Prostate gland (tissue), 2 donors: ENCODE data around the gene STEAP1B. TPM values are rescaled to one million over a fixed set of nuclear protein-coding genes. Genes with fewer than 3 reads are reported as not detected.
"Not testable (repeated sequence)": the region's sequence is repeated elsewhere in the genome, so short reads cannot be mapped to it uniquely, and the experiment has no call there.

Source experiments
- DNase-seq: peaks from one replicate; pipeline ENCODE4 v3.0.0-alpha.2; 2019; ENCODE audit warnings: low spot score
- H3K27ac ChIP-seq, 2 donors: fragments of 200-600 bp; sonication (generic); 2 replicates each; pipeline ENCODE4 v1.5.1; 2017 to 2019
- H3K27me3 ChIP-seq: fragments of 200-600 bp; sonication (generic); replicated peaks from 2 replicates; pipeline ENCODE4 v1.5.1; 2019; ENCODE audit not compliant: insufficient read depth
- H3K36me3 ChIP-seq, 2 donors: fragments of 200-600 bp; sonication (generic); 1 replicate in 1 of 2; 2 replicates in 1 of 2; pipeline versions ENCODE4 v1.5.1 to v1.8.1; 2017 to 2019
- H3K4me1 ChIP-seq: fragments of 200-600 bp; sonication (generic); replicated peaks from 2 replicates; pipeline ENCODE4 v1.5.1; 2019
- H3K4me3 ChIP-seq, 2 donors: fragments of 200-600 bp; sonication (generic); 2 replicates each; pipeline ENCODE4 v1.5.1; 2017 to 2019
- H3K9me3 ChIP-seq: fragments of 200-600 bp; sonication (generic); 2 replicates; pipeline ENCODE4 v1.5.1; 2017
- POLR2A ChIP-seq: fragments of 450-650 bp; IDR thresholded peaks from one replicate; pipeline ENCODE4 v1.6.1; 2016; ENCODE audit warnings: antibody characterized with exemption, mild to moderate bottlenecking
- POLR2AphosphoS5 ChIP-seq: sonication (generic); formaldehyde crosslinking; IDR thresholded peaks from one replicate; pipeline ENCODE4 v1.6.1; 2017; ENCODE audit warnings: antibody characterized with exemption
- WGBS: methylation state at CpG from one replicate; pipeline ENCODE4 v1.1.5; 2018; 5-methylcytosine and 5-hydroxymethylcytosine counted together
- intact Hi-C: fragments of 100-400 bp; cut with DNase I; formaldehyde crosslinking; loops from one replicate; pipeline ENCODE4 v1.14.2; 2022
- total RNA-seq, 2 donors: library from RNA; depleted of rRNA; stranded (reverse); fragments of >200 nt; gene quantifications; one replicate each; pipeline ENCODE4 v1.1.0, GENCODE V29; 2016
- TF ChIP-seq, protein P1 (sequence below), 4 experiments: fragments of 200-600 bp in 2 of 4; fragments of 450-650 bp in 2 of 4; sonication (generic) in 2 of 4; IDR thresholded peaks; 1 replicate in 3 of 4; 2 replicates in 1 of 4; pipeline ENCODE4 v1.5.1; 2016 to 2019; ENCODE audit warnings: antibody characterized with exemption in 4 of 4, mild to moderate bottlenecking in 2 of 4, moderate library complexity in 2 of 4

STEAP1B gene
- 1 to 10 TPM in 1 of 2 donors, not detected in 1; 6.4 TPM for total RNA-seq

DNA sequence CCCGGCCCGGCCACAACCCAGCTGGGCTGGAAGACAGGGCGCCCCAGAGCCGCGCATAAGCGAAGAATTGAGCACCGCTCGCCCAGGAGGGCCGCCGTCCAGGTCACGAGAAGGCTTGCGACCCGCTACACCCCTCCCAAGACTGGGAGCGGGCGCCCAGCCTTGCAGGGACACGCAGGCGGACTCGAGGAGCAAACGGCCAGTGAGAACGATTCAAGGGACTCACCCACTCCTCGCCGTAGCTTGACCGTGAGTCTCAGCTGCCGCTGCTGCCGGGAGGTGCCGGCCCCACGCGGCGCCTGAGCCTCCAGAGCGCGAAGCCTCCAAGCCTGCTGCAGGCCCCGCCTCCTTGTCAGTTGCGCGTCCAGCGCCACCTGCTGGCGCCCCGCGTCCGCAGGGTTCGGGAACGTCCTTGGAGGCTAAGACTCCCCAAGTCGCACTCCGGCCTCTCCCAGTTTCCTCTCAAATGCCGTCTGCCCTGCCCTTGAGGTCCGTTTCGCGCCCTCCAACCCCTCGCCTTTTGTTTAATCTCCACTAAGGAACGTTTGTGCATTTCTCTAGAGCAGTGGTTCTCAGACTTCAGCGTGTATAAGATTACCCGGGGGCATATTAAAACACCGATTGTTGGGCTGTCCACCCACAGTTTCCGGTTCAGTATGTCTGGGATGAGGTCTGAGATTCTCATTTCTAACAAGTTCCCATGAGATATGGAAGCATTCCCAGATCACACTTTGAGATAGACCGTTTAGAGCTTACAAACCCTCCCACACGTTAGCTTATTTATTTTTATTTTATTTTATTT, at the start of gene STEAP1B:
STEAP1B (minus strand) TSS at position 301 of the 802 bp plus-strand sequence. CDS start 5,333 bp downstream, outside the sequence.
- TF ChIP-seq, protein P1, sequence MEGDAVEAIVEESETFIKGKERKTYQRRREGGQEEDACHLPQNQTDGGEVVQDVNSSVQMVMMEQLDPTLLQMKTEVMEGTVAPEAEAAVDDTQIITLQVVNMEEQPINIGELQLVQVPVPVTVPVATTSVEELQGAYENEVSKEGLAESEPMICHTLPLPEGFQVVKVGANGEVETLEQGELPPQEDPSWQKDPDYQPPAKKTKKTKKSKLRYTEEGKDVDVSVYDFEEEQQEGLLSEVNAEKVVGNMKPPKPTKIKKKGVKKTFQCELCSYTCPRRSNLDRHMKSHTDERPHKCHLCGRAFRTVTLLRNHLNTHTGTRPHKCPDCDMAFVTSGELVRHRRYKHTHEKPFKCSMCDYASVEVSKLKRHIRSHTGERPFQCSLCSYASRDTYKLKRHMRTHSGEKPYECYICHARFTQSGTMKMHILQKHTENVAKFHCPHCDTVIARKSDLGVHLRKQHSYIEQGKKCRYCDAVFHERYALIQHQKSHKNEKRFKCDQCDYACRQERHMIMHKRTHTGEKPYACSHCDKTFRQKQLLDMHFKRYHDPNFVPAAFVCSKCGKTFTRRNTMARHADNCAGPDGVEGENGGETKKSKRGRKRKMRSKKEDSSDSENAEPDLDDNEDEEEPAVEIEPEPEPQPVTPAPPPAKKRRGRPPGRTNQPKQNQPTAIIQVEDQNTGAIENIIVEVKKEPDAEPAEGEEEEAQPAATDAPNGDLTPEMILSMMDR (IDR thresholded peaks at IDR 0.05), result peak; percentile 26 to 69 (median 51)
- intact Hi-C loops, H3K27ac ChIP-seq, H3K4me3 ChIP-seq, H3K9me3 ChIP-seq, H3K27me3 ChIP-seq, H3K36me3 ChIP-seq, H3K4me1 ChIP-seq: not testable (repeated sequence)
- peak; percentile 64 for DNase-seq
- 8% methylated on average over 53 of the region's 55 CpGs for WGBS

DNA sequence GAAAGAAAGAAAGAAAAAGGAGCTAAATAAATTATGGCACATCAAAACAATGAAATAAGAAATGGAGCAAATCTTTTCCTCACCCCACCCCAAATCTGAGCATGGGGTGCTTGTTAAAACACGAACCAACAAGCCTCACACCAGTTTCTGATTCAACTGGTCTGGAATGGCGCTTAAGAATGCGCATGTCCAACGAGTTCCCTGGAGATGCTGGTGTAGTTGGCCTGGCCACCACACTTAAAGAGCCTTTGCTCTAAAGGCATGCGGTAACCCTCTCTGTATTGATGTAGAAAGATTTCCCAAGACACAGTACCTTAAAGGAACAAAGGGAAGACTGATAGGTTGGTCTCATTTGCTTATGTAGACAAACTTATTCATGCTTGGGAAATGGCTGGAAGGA, 49.1 kb upstream of the STEAP1B start:
- H3K27me3 ChIP-seq, result peaks cover 6% of the 10 kb centered on the region

DNA sequence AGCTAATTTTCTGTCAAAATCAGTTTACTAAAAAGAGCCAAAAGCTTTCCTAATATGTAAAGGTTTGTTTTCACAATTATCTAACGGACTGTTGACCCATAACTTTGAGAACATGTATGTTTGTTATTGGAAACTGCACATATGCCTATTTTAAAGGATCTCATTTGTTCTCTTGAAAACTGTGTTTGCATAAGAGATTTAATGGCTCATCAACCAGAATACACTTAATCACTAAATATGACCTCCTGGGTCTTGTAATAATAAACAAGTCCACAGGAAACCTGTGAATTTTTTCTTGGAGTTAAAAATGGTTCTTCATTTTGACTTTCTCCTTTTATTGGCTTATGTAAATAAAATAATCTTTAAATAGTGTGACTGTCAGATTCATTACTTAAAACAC, 48.3 kb upstream of the STEAP1B start:
- H3K27me3 ChIP-seq, result peaks cover 6% of the 10 kb centered on the region
- no peak overlapping the region for H3K4me3 ChIP-seq
- no peaks in the 10 kb centered on the region for H3K9me3 ChIP-seq
- TF ChIP-seq POLR2AphosphoS5 (no peak), POLR2A (no peak)
- TF ChIP-seq, protein P1 (IDR thresholded peaks at IDR 0.05), result no peak
- WGBS, result 42% methylated on average over 1 of the region's 1 CpG
- H3K27ac ChIP-seq, result no peak overlapping the region
- no peak for DNase-seq
- H3K4me1 ChIP-seq, result no peaks in the 10 kb centered on the region
- intact Hi-C loops, result no loop called here
- no peaks in the 10 kb centered on the region for H3K36me3 ChIP-seq

More for the DNA sequence above, 49.1 kb upstream of the STEAP1B start:
- Histone ChIP-seq H3K4me3 (no peak overlapping the region), H3K27ac (no peak overlapping the region), H3K36me3 (no peaks in the 10 kb centered on the region), H3K9me3 (no peaks in the 10 kb centered on the region), H3K4me1 (no peaks in the 10 kb centered on the region)
- intact Hi-C loops, result no loop called here
- WGBS, result 78% methylated on average over 5 of the region's 5 CpGs
- no peak for DNase-seq
- TF ChIP-seq, protein P1 (IDR thresholded peaks at IDR 0.05), result no peak
- TF ChIP-seq POLR2A, result no peak
- no peak for TF ChIP-seq POLR2AphosphoS5

DNA sequence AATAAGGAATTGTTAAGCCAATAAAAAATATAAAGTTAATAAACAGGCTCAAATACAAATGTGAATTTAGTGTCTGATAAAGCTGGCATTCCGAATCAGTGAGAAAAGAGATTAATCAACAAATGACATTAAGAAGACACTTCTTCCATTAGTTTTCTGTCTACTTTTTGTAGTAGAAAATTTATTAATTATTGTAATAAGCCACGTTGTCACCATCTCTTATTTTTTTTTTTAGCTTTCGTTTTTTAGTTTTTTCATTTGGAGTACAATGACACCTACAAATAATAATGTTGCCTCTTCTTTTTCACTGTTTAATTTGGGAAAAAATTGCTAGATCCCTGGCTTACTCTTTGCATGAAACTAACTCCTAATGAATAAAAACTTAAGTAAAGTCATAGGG, 46.8 kb upstream of the STEAP1B start:
- 84% methylated on average over 3 of the region's 3 CpGs for WGBS
- H3K36me3 ChIP-seq, result no peaks in the 10 kb centered on the region
- DNase-seq, result no peak
- H3K27ac ChIP-seq, result no peak overlapping the region
- no peaks in the 10 kb centered on the region for H3K4me1 ChIP-seq
- no peak overlapping the region for H3K4me3 ChIP-seq
- no peaks in the 10 kb centered on the region for H3K9me3 ChIP-seq
- TF ChIP-seq POLR2AphosphoS5, result no peak
- no peak for TF ChIP-seq POLR2A
- TF ChIP-seq, protein P1 (IDR thresholded peaks at IDR 0.05), result no peak
- intact Hi-C loops, result no loop called here
- H3K27me3 ChIP-seq, result peaks cover 6% of the 10 kb centered on the region

DNA sequence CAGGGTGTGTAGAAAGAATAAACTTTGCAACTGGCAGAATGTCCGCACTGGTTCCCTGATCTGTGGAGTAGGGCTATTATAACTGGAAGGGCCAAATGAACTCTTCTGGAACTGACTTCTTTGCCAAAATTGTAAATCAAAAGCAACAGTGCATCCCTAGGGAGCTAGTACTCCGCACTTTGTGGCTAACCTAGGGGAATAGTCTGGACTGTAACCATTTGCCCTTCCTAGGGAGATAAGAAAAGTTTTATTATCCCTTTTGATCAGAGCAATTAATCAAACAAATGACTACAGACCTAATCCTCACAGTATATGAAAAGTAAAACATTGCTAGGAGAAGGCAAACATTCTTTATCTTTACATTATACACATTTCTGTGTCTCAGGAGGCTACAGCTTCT, 45.5 kb upstream of the STEAP1B start:
- no peak for TF ChIP-seq POLR2AphosphoS5
- no peak for TF ChIP-seq POLR2A
- TF ChIP-seq, protein P1 (IDR thresholded peaks at IDR 0.05), result no peak
- no peak overlapping the region for H3K27ac ChIP-seq
- intact Hi-C loops, result no loop called here
- WGBS, result 43% methylated on average over 2 of the region's 2 CpGs
- no peaks in the 10 kb centered on the region for H3K9me3 ChIP-seq
- no peaks in the 10 kb centered on the region for H3K36me3 ChIP-seq
- H3K4me1 ChIP-seq, result no peaks in the 10 kb centered on the region
- H3K4me3 ChIP-seq, result no peak overlapping the region
- H3K27me3 ChIP-seq, result peaks cover 4% of the 10 kb centered on the region
- no peak for DNase-seq
